NCI-H2107 treated with DMSO at 0.1 percent for 48 hours (cell line): ENCODE results near the gene IFNL1.
"Not testable (repeated sequence)": the region's sequence is repeated elsewhere in the genome, so short reads cannot be mapped to it uniquely, and the experiment has no call there.

ENCODE experiments used
- DNase-seq: peaks from one replicate; lab custom pipeline; 2025; ENCODE audit not compliant: unreplicated experiment; lab: John Stamatoyannopoulos, UW

The IFNL1 gene

DNA sequence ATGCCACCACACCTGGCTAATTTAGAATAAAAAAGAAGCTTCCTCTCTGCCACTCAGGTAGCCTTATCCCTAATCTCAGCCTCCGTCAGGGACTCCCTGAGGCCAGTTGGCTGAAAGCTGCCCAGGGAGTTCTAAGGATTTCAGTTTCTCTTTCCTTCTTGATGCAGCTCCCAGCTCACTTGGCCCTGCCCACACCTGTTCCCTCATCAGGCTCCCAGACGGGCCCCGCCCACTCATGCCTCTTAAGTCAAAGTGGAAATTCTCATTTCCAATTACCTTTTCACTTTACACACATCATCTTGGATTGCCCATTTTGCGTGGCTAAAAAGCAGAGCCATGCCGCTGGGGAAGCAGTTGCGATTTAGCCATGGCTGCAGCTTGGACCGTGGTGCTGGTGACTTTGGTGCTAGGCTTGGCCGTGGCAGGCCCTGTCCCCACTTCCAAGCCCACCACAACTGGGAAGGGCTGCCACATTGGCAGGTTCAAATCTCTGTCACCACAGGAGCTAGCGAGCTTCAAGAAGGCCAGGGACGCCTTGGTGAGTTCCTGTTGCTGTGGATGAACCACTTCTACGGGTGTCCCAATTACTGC lies at the start of gene IFNL1:
Gene IFNL1 (plus strand): TSS at position 353 of the 591 bp plus-strand sequence. CDS start 15 bp downstream, at position 368.
- DNase-seq = no peak

DNA sequence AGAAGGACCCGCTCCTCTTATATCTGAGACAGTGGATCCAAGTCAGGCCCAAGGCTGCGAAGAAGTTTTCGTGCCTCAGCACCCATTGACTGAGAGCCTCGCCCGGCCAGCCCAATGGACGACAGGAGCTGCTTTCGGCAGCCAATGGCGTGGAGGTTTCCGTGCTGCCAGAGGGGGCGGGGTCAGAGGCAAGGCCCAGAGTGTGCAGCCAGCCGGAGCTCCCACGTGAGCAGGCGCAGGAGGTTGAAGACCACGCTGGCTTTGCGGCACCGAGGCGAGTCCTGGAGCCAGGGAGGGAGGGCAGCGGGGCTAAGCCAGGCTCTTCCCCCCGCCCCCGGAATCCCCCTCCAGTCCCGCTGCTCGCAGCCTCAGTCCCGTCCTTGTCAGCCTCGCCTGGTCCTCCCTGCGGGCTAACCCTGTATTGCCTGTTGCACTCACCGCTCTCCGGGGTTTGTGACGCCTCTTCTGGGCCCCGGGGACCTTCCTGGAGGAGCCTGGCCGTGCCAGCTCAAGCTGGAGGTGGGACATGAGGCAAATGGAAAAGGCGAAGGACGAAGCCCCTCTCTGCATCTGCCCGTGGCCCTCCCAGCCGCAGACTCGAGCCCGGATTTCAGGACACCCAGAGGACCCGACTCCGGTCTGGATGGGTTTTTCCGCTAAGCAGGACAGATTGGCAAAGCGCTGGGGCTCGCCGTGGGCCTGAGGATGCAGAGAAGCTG lies 49.1 kb upstream of the IFNL1 start:
- DNase-seq = no peak

DNA sequence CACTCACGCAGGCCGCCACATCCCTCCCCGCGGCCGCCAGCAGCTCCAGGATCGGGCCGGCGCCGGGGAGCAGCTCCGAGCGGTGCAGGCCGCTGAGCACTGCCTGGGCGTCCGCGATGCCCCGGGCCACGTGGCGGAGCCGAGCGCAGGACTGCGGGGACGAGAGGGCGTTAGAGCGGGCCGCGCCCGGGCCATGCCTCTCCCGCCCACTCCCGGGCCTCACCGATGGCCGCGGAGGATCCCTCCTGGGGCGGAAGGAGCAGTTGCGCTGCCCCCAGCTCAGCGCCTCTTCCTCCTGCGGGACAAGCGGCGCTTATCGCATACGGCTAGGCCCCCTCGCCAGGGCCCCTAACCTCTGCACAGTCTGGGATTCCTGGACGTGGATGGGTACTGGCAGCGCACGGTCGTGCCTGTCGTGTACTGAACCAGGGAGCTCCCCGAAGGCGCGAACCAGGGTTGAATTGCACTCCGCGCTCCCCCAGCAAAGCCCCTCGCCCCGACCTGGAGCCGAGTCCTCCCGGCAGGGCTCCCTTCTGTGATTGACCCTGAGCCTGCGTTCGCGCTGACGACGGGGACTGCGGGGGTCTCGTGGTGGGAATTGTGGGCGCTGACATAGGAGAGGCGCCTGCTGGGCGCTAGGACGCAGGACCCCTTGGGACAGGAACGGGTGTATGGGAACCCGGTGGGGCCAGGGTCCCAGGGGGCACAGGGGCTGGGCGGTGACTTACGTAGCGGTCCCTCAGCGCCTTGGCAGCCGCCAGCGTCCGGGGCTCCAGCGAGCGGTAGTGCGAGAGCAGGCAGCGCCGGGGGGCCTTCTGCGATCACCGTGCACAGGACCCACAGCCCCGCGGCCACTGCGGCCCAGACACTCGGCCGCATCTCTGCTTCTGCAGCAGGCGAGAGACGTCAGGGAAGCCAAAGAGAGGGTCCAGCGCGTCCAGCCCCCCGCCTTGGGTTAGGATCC lies 48.2 kb upstream of the IFNL1 start:
- no peak for DNase-seq

DNA sequence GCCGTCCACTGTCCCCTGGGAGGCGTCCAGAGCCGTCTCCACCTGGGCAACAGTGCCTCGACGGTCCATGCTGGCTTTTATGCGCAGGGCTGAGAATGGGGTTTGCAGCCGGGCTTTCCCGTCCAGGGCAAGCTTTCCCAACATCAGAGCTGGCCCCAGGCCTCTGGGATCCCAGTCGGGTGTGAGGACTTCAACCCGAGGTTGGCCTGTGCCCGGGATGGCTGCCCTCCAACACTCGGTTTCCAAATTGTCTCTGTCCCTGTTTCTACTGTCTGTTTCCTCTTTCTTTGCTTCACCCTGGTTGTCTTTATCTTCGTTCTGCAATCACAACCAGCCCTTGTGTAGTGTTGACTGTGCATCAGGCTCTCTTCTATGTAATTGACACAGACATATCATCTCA lies 47.4 kb upstream of the IFNL1 start, which contains the start of gene IFNL4:
Gene IFNL4 (minus strand): TSS at position 51 of the 400 bp plus-strand sequence.
- DNase-seq = no peak

DNA sequence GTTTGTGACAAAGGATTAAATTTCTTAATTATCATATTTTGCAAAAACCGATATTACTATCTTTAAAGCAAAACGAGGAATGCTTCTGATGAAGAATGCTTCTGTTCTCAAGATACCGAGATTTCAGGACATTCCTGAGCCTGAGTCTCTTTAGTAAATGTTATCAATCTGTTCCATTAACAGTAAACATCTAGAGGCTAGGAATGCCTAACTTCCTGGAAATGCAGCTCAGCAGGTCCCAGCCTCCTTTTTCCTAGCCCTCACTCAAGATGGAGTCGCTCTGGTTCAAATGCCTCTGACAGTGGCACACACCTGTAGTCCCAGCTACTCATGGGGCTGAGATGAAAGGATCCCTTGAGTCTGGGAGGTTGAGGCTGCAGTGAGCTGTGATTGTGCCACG lies 45.1 kb upstream of the IFNL1 start:
- no peak for DNase-seq

DNA sequence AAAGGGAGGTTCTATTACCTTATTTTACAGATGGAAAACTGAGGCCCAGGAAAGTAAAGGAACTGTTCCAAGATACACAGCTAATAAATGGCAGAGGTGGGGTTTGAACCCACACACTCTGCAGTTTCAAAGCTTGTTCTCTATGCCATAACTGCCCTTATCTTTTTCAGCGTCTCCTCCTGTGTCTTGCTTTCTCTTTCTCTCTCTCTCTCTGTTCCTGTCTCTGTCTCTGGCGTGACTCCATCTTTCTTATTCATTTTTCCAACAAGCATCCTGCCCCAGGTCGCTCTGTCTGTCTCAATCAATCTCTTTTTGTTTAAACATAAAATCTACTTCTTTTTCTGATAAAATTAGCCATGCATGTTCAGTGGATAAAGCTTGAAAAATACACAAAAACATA lies 44.4 kb upstream of the IFNL1 start:
- no peak for DNase-seq

DNA sequence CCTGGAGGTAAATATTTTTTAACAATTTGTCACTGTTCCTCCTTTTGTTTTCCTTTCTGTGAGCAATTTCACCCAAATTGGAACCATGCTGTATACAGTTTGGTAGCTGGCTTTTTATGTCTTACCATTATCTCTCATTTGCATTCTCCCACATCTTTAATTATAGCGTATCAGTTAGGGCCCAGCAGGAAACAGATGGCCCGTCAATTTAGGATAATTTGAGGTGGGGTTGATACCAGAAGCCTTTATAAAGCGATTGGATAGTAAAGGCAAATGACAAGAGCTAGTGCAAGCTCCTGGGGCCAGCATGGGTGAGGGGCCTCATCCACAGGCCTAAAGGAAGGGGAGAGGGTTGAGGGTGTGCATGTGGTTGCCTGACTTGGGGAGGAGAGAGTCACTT lies 43.7 kb upstream of the IFNL1 start:
- DNase-seq = no peak

DNA sequence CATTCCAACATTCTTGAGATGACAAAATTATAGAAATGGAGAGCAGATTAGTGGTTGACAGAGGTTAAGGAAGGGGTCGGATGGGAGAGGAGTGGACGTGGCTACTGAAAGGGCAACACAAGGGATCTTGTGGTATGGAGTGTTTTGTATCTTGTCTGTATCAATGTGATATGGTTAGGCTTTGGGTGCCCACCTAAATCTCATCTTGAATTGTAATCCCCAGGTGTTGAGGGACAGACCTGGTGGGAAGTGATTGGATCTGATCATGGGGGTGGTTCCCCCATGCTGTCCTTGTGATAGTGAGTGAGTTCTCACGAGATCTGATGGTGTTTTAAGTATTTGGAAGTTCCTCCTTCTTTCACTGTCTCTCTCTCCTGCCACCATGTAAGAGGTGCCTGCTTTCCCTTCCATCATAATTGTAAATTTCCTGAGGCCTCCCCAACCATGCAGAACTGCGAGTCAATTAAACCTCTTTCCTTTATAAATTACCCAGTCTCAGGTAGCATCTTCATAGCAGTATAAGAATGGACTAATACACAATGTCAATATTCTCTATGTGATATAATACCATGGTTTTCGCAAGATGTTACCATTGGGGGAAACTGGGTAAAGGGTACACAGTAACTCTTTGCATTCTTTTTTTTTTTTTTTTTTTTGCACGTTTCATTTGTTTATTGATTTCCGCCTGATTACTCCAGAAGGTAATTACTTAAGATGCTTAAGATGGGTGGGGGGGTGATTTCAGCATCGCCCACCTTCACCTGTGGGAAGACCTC lies 42.6 kb upstream of the IFNL1 start:
- DNase-seq = no peak

DNA sequence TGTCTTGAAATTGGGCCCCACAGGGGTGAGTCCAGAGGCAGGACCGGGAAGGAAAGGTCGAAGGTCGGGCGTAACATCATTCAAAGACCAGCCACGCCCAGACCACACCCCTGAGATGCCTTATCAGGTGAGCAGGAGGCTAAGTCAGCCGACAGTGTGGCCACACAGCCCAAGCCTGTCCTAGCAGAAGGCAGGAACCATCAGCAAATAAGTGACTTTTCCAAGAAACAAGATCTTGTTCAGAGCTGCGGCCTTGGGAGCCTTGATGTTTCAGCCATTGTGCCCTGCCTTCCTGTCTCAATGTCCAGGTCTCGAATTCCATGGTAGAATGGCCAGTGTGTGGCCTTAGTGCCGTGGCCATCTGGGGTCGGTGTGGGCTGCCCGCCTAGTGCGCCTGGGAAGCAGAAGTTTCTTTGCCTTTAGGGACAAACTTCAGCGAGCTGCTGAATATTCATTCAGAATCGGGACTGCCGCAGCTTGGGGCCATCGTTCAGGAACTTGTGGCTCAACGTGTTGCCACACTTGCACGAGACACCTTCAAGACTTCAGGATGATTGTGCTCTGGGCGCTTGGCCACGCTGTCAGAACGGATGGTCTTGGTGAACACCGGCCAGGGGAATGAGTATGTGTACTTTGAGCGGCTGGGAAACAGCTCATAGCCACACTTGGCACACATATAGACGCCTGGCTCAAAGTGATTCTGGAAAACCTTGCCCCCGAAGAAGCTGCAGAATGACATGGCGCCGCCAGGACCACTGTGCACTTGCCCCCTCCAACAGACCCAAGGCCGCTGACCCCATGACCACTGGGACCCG lies 41.5 kb upstream of the IFNL1 start:
- no peak for DNase-seq

DNA sequence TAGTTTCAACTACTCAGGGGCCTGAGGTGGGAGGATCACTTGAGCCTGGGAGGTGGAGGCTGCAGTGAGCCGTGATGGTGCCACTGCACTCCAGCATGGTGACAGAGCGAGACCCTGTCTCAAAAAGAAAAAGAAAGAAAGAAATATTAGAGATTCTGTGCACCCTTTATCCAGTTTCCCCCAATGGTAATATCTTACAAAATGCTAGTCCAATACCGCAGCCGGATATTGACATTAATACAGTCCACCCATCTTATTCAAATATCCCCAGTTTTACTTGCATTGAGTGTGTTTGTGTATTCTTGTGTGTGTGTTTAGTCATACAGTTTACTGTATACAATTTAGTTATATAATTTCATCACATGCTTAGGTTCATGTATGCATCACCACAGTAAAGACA lies 39.0 kb upstream of the IFNL1 start:
- no peak for DNase-seq

DNA sequence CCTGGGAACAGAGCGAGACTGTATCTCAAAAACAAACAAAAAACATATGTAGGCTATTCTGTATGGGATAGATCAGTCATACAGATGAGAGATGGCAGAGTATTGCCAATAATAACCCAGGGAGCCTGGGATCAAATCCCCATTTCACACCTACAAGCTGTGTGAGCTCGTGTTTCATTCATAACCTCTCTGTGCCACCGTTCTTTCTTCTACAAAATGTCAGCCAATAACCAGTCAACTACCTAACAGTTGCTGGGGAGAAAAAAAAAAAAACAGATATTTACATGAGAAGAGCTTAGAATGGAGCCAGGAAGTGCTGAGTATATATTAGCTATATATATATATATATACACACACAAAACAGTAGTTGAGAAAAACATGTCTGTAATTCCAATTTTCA lies 34.5 kb upstream of the IFNL1 start:
- DNase-seq = no peak

DNA sequence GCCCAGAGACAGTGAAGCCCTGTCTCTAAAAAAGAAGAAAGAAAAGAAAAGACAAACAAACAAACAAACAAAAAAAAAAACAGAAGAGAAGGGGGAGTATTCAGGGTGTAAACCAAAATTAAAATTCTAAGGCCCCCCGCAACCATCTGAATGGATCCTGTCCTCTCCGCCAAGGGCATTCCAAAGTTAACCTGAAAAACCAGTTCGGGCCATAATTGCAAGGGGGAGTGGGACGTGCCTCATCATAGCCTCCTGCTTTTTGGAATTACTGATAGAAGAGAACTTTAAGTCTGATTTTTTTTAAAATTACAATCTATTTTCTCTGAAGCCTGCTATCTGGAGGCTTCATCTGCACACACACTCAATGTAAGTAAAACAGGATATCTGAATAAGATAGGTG lies 33.7 kb upstream of the IFNL1 start:
- DNase-seq = no peak

DNA sequence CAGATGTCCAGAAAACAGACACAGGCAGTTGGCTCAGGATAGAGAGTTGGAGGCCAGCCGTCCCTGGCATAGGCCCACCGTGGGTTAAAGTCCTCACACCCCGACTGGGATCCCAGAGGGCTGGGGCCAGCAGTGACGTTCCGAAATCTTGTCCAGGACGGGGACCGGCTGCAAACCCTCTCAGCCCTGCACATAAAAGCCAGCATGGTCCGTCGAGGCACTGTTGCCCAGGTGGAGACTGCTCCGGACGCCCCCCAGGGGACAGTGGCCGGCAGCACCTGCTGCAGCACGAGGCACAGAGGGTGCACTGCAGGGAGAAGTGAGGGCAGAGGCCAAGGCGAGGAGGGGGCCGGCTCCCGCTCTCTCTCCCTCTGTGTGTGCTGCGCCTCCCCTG lies 32.3 kb upstream of the IFNL1 start:
- DNase-seq = no peak

DNA sequence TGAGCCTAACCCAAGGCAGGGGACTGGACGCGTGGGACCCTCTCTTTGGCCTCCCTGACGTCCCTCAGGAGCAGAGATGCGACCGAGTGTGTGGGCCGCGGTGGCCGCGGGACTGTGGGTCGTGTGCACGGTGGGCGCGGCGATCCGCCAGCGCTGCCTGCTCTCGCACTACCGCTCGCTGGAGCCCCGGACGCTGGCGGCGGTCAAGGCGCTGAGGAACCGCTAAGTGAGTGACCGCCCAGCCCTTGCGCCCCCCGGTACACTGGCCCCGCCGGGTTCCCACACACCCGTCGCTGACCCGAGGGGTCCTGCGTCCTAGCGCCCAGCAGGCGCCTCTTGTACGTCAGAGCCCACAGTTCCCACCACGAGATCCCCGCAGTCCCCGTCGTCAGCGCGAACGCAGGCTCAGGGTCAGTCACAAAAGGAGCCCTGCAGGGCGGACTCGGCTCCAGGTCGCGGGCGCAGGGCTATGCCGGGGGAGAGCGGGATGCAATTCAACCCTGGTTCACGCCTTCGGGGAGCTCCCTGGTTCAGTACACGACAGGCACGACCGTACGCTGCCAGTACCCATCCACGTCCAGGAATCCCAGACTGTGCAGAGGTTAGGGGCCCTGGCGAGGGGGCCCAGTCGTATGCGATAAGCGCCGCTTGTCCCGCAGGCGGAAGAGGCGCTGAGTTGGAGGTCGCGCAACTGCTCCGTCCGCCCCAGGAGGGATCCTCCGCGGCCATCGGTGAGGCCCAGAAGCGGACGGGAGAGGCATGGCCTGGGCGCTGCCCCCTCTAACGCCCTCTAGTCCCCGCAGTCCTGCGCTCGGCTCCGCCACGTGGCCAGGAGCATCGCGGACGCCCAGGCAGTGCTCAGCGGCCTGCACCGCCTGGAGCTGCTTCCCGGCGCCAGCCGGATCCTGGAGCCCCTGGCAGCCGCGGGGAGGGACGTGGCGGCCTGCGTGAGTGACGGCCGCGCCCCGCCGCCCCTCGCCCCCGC lies 31.6 kb upstream of the IFNL1 start:
- no peak for DNase-seq

DNA sequence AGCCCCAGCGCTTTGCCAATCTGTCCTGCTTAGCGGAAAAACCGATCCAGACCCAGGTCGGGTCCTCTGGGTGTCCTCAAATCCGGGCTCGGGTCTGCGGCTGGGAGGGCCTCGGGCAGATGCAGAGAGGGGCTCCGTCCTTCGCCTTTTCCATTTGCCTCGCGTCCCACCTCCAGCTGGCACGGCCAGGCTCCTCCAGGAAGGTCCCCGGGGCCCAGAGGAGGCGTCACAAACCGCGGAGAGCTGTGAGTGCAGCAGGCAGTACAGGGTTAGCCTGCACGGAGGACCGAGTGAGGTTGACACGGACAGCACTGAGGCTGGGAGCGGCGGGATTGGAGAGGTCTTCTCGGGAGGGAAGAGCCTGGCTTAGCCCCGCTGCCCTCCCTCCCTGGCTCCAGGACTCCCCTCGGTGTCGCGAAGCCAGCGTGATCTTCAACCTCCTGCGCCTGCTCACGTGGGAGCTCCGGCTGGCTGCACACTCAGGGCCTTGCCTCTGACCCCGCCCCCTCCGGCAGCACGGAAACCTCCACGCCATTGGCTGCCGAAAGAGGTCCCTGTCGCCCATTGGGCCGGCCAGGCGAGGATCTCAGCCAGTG lies 30.8 kb upstream of the IFNL1 start:
- no peak for DNase-seq

DNA sequence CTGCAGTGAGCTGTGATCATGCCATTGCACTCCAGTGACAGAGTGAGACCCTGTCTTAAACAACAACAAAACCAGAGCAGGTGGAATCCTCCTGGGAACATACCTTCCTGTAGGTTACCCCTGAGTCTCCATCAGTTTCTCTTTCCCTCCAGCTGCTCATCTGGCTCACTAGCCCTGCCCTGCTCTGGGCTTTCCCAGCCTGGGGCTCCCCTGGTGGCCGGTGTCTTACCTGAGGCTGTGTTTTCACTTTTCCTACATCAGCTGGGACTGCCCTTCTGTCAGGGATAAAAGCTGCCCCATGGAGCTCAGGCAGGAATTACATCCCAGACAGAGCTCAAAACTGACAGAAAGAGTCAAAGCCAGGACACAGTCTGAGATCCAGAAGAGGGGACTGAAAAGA lies 28.1 kb upstream of the IFNL1 start, which contains the start of gene IFNL2:
Gene IFNL2 (plus strand): TSS at position 312 of the 400 bp plus-strand sequence. CDS start 173 bp downstream, outside the sequence.
- DNase-seq = not testable (repeated sequence)

DNA sequence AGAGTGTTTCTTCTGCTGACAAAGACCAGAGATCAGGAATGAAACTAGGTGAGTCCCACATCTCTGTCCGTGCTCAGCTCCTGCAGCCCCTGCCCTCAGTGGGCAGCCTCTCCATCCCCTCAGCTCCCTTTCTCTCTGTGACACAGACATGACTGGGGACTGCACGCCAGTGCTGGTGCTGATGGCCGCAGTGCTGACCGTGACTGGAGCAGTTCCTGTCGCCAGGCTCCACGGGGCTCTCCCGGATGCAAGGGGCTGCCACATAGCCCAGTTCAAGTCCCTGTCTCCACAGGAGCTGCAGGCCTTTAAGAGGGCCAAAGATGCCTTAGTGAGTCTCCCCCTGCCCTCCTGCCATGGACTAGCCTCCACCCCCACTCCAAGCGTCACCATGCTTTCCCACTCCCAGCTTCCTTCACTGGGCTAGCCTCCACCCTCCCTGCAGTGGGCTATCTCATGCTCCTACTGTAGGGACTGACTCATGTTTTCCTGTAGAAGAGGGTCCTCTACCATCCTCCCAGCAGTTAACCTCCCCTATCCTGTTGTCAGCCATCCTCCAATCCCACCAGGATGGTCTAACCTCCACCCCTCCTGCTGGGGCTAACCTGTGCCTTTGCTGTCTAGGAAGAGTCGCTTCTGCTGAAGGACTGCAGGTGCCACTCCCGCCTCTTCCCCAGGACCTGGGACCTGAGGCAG lies 27.5 kb upstream of the IFNL1 start:
- DNase-seq = not testable (repeated sequence)

DNA sequence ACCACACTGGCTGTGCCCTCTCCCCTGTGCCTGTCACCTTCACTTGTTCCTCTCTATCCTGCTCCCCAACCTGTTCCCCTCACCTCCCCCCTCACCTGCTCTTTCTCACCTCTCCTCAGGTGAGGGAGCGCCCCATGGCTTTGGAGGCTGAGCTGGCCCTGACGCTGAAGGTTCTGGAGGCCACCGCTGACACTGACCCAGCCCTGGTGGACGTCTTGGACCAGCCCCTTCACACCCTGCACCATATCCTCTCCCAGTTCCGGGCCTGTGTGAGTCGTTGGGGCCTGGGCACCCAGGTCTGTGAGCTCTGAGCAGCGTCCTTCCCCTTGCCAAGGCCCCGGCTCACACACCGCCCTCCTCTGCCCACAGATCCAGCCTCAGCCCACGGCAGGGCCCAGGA lies 26.8 kb upstream of the IFNL1 start:
- DNase-seq = not testable (repeated sequence)
